ENCODE measurements around the gene IPPK. TPM values are rescaled to one million over a fixed set of nuclear protein-coding genes. Genes with fewer than 3 reads are reported as not detected.

Gene IPPK
- total RNA-seq, 8 experiments from 2014 or later = 5.5 to 22.3 (median 9.6) TPM

GRCh38 chr9:92679413-92680165 is 9.7 kb upstream of the IPPK start:
- 16 to 94% (median 55%) methylated on average over 1 to 14 of the region's 14 CpGs; no CpG with 5 or more reads in 1 of the 10 experiments for WGBS, 10 experiments
- in situ Hi-C loops (cut with MboI; ENCODE audit: low pct_unique_long_range_greater_than_20kb in 2 of 9, low sequenced_read_pairs in 9 of 9, unreplicated experiment in 9 of 9) = loop anchor here in 1 of 9 experiments (25.0 kb wide), 1 partner anchor 108 kb away; no protein-coding TSS in a partner anchor

GRCh38 chr9:92671323-92671722 is 1.4 kb upstream of the IPPK start:
- in situ Hi-C loops (cut with MboI; ENCODE audit: low pct_unique_long_range_greater_than_20kb in 2 of 9, low sequenced_read_pairs in 9 of 9, unreplicated experiment in 9 of 9) = no loop called here
- H3K4me3 ChIP-seq = peak overlapping the region in 3 of 5 donors; percentile 81 to 90 (median 86)
- H3K27ac ChIP-seq = no peak overlapping the region

More at GRCh38 chr9:92679413-92680165, 9.7 kb upstream of the IPPK start:
- ATAC-seq (replicated peaks in 6 of 8) = peak in 3 of 8 experiments; percentile 2 to 42 (median 39)
- Histone ChIP-seq H3K27ac (no peak overlapping the region), H3K4me3 (no peak overlapping the region), H3K4me1 (replicated peaks in 1 of 2) (peaks cover 6 to 7% of the 10 kb centered on the region in 2 donors)

GRCh38 chr9:92669527-92669889 is 423 bp downstream of the IPPK start:
- Histone ChIP-seq H3K27ac (peak overlapping the region; percentile 61 to 75), H3K4me1 (replicated peaks in 1 of 2) (peaks cover 13 to 18% of the 10 kb centered on the region in 2 donors), H3K4me3 (peak overlapping the region; percentile 81 to 99 (median 90))
- peak; percentile 2 to 12 (median 7) for ATAC-seq (replicated peaks in 6 of 8)
- in situ Hi-C loops (cut with MboI; ENCODE audit: low pct_unique_long_range_greater_than_20kb in 2 of 9, low sequenced_read_pairs in 9 of 9, unreplicated experiment in 9 of 9) = no loop called here
- 0% methylated on average over 2 of the region's 29 CpGs; no CpG with 5 or more reads in 9 of the 10 experiments for WGBS, 10 experiments

More at GRCh38 chr9:92671323-92671722, 1.4 kb upstream of the IPPK start:
- peaks cover 13% of the 10 kb centered on the region in 2 donors for H3K4me1 ChIP-seq (replicated peaks in 1 of 2)
- 0 to 100% (median 63%) methylated on average over 1 to 4 of the region's 4 CpGs; no CpG with 5 or more reads in 2 of the 10 experiments for WGBS, 10 experiments
- ATAC-seq (replicated peaks in 6 of 8) = peak in 1 of 8 experiments; percentile 4

- peak overlapping the region in 1 of 2 donors; percentile 75 for H3K27ac ChIP-seq
- WGBS, 10 experiments = 5 to 43% (median 36%) methylated on average over 2 to 6 of the region's 14 CpGs; no CpG with 5 or more reads in 2 of the 10 experiments
- peaks cover 13 to 18% of the 10 kb centered on the region in 2 donors for H3K4me1 ChIP-seq (replicated peaks in 1 of 2)
- peak overlapping the region; percentile 81 to 99 (median 90) for H3K4me3 ChIP-seq
- ATAC-seq (replicated peaks in 6 of 8) = peak in 2 of 8 experiments; percentile 17 to 20
- in situ Hi-C loops (cut with MboI; ENCODE audit: low pct_unique_long_range_greater_than_20kb in 2 of 9, low sequenced_read_pairs in 9 of 9, unreplicated experiment in 9 of 9) = no loop called here
Observed at GRCh38 chr9:92668746-92669526, 995 bp downstream of the IPPK start.

- no peak for ATAC-seq (replicated peaks in 6 of 8)
- 33 to 100% (median 75%) methylated on average over 1 to 8 of the region's 8 CpGs for WGBS, 10 experiments
- in situ Hi-C loops (cut with MboI; ENCODE audit: low pct_unique_long_range_greater_than_20kb in 2 of 9, low sequenced_read_pairs in 9 of 9, unreplicated experiment in 9 of 9) = no loop called here
- no peak overlapping the region for H3K4me3 ChIP-seq
- H3K4me1 ChIP-seq (replicated peaks in 1 of 2) = peaks cover 13 to 18% of the 10 kb centered on the region in 2 donors
- H3K27ac ChIP-seq = no peak overlapping the region
Observed at GRCh38 chr9:92666912-92667532, 2.9 kb downstream of the IPPK start.

GRCh38 chr9:92666236-92666635 is 3.7 kb downstream of the IPPK start:
- Histone ChIP-seq H3K4me1 (replicated peaks in 1 of 2) (peaks cover 16 to 17% of the 10 kb centered on the region in 2 donors), H3K27ac (no peak overlapping the region), H3K4me3 (no peak overlapping the region)
- in situ Hi-C loops (cut with MboI; ENCODE audit: low pct_unique_long_range_greater_than_20kb in 2 of 9, low sequenced_read_pairs in 9 of 9, unreplicated experiment in 9 of 9) = no loop called here
- ATAC-seq (replicated peaks in 6 of 8) = no peak
- WGBS, 10 experiments = 80 to 100% (median 100%) methylated on average over 1 to 4 of the region's 6 CpGs; no CpG with 5 or more reads in 7 of the 10 experiments

- 29 to 100% (median 80%) methylated on average over 1 to 3 of the region's 3 CpGs; no CpG with 5 or more reads in 1 of the 10 experiments for WGBS, 10 experiments
- in situ Hi-C loops (cut with MboI; ENCODE audit: low pct_unique_long_range_greater_than_20kb in 2 of 9, low sequenced_read_pairs in 9 of 9, unreplicated experiment in 9 of 9) = no loop called here
Observed at GRCh38 chr9:92665836-92666235, 4.1 kb downstream of the IPPK start.

GRCh38 chr9:92664394-92665152 is 5.4 kb downstream of the IPPK start:
- ATAC-seq (replicated peaks in 6 of 8) = peak in 6 of 8 experiments; percentile 2 to 67 (median 53)
- in situ Hi-C loops (cut with MboI; ENCODE audit: low pct_unique_long_range_greater_than_20kb in 2 of 9, low sequenced_read_pairs in 9 of 9, unreplicated experiment in 9 of 9) = no loop called here
- no peak overlapping the region for H3K4me3 ChIP-seq
- 41 to 100% (median 73%) methylated on average over 1 to 4 of the region's 13 CpGs; no CpG with 5 or more reads in 2 of the 10 experiments for WGBS, 10 experiments
- no peak overlapping the region for H3K27ac ChIP-seq
- peaks cover 12 to 18% of the 10 kb centered on the region in 2 donors for H3K4me1 ChIP-seq (replicated peaks in 1 of 2)

More at GRCh38 chr9:92665836-92666235, 4.1 kb downstream of the IPPK start:
- no peak for ATAC-seq (replicated peaks in 6 of 8)
- Histone ChIP-seq H3K4me1 (replicated peaks in 1 of 2) (peaks cover 12 to 15% of the 10 kb centered on the region in 2 donors), H3K4me3 (no peak overlapping the region), H3K27ac (no peak overlapping the region)

- in situ Hi-C loops (cut with MboI; ENCODE audit: low pct_unique_long_range_greater_than_20kb in 2 of 9, low sequenced_read_pairs in 9 of 9, unreplicated experiment in 9 of 9) = no loop called here
- ATAC-seq (replicated peaks in 6 of 8) = peak in 1 of 8 experiments; percentile 2
- H3K27ac ChIP-seq = no peak overlapping the region
- WGBS, 10 experiments = 93 to 100% (median 100%) methylated on average over 1 to 5 of the region's 10 CpGs; no CpG with 5 or more reads in 4 of the 10 experiments
- H3K4me1 ChIP-seq (replicated peaks in 1 of 2) = peaks cover 10 to 23% of the 10 kb centered on the region in 2 donors
- H3K4me3 ChIP-seq = no peak overlapping the region
Observed at GRCh38 chr9:92663951-92664350, 6.0 kb downstream of the IPPK start.

- H3K4me3 ChIP-seq = no peak overlapping the region
- no peak overlapping the region for H3K27ac ChIP-seq
- in situ Hi-C loops (cut with MboI; ENCODE audit: low pct_unique_long_range_greater_than_20kb in 2 of 9, low sequenced_read_pairs in 9 of 9, unreplicated experiment in 9 of 9) = no loop called here
- no peak for ATAC-seq (replicated peaks in 6 of 8)
- WGBS, 10 experiments = 87 to 100% (median 100%) methylated on average over 1 to 3 of the region's 3 CpGs; no CpG with 5 or more reads in 3 of the 10 experiments
- peaks cover 5 to 19% of the 10 kb centered on the region in 2 donors for H3K4me1 ChIP-seq (replicated peaks in 1 of 2)
Observed at GRCh38 chr9:92663126-92663525, 6.8 kb downstream of the IPPK start.

GRCh38 chr9:92661743-92662142 is 8.2 kb downstream of the IPPK start:
- no peak overlapping the region for H3K27ac ChIP-seq
- H3K4me3 ChIP-seq = no peak overlapping the region
- H3K4me1 ChIP-seq (replicated peaks in 1 of 2) = peaks cover 5 to 19% of the 10 kb centered on the region in 2 donors
- WGBS, 10 experiments = 80 to 100% (median 95%) methylated on average over 1 to 3 of the region's 4 CpGs; no CpG with 5 or more reads in 6 of the 10 experiments
- in situ Hi-C loops (cut with MboI; ENCODE audit: low pct_unique_long_range_greater_than_20kb in 2 of 9, low sequenced_read_pairs in 9 of 9, unreplicated experiment in 9 of 9) = no loop called here
- no peak for ATAC-seq (replicated peaks in 6 of 8)

GRCh38 chr9:92661127-92661526 is 8.8 kb downstream of the IPPK start:
- ATAC-seq (replicated peaks in 6 of 8) = no peak
- in situ Hi-C loops (cut with MboI; ENCODE audit: low pct_unique_long_range_greater_than_20kb in 2 of 9, low sequenced_read_pairs in 9 of 9, unreplicated experiment in 9 of 9) = no loop called here
- WGBS, 10 experiments = 85 to 100% (median 86%) methylated on average over 2 to 3 of the region's 5 CpGs; no CpG with 5 or more reads in 7 of the 10 experiments
- H3K4me1 ChIP-seq (replicated peaks in 1 of 2) = peaks cover 5 to 19% of the 10 kb centered on the region in 2 donors
- H3K4me3 ChIP-seq = no peak overlapping the region
- no peak overlapping the region for H3K27ac ChIP-seq

Data from motor neuron (in vitro differentiated cells).